Activated T-cell treated with anti-CD3 and anti-CD28 coated beads, Interleukin-2, amount 50 U/mL, for 72 hours (primary cell): Measurements from ENCODE around the gene NOL4L. TPM values are rescaled to one million over a fixed set of nuclear protein-coding genes. Genes with fewer than 3 reads are reported as not detected.

Experiments used
- ATAC-seq, 2 donors: fragments of 150-1000 bp; cut with Tn5 transposase; replicated peaks in 1 of 2; 2 replicates each; pipeline ENCODE4 v1.10.0; 2021; ENCODE audit warnings: moderate library complexity in 2 of 2, mild to moderate bottlenecking in 1 of 2
- DNase-seq, 2 donors: peaks; one replicate each; pipeline ENCODE4 v3.0.0; 2021 to 2022; ENCODE audit warnings: mixed read lengths in 1 of 2
- H3K27ac Mint-ChIP-seq: one replicate; pipeline ENCODE4 v1.8.0; 2022; ENCODE audit warnings: mild to moderate bottlenecking, moderate library complexity, mixed read lengths
- H3K27me3 Mint-ChIP-seq: one replicate; pipeline ENCODE4 v1.8.0; 2022; ENCODE audit warnings: low read depth, mixed read lengths
- H3K36me3 Mint-ChIP-seq, 2 donors: one replicate each; pipeline ENCODE4 v1.8.0; 2022; ENCODE audit warnings: mixed read lengths in 2 of 2, mild to moderate bottlenecking in 1 of 2; ENCODE audit not compliant: insufficient read depth in 2 of 2
- H3K4me1 Mint-ChIP-seq: one replicate; pipeline ENCODE4 v1.8.0; 2022; ENCODE audit warnings: low read depth, mixed read lengths
- H3K4me3 Mint-ChIP-seq, 2 donors: one replicate each; pipeline ENCODE4 v1.8.0; 2022; ENCODE audit warnings: mild to moderate bottlenecking in 2 of 2, mixed read lengths in 2 of 2, moderate library complexity in 2 of 2
- H3K9me3 Mint-ChIP-seq, 2 donors: one replicate each; pipeline ENCODE4 v1.8.0; 2022; ENCODE audit warnings: mixed read lengths in 2 of 2
- total RNA-seq, 2 donors: library from RNA; stranded (reverse); gene quantifications; one replicate each; pipeline ENCODE4 v1.2.3, GENCODE V29; 2022

The NOL4L gene
- total RNA-seq, 2 donors from 2014 or later, result 28.2 to 30.0 TPM

GRCh38 chr20:32555584-32555983 lies 29.5 kb downstream of the NOL4L start:
- H3K4me3 Mint-ChIP-seq, result no peak overlapping the region
- H3K4me1 Mint-ChIP-seq, result peaks cover 66% of the 10 kb centered on the region
- H3K27ac Mint-ChIP-seq, result peak overlapping the region; percentile 5
- no peak for ATAC-seq
- DNase-seq, result no peak
- no peaks in the 10 kb centered on the region for H3K27me3 Mint-ChIP-seq
- peaks cover 0 to 1% of the 10 kb centered on the region in 2 donors for H3K9me3 Mint-ChIP-seq
- peaks cover 0 to 2% of the 10 kb centered on the region in 2 donors for H3K36me3 Mint-ChIP-seq

GRCh38 chr20:32554965-32555289 lies 30.2 kb downstream of the NOL4L start:
- Mint-ChIP-seq H3K27ac (peak overlapping the region; percentile 5), H3K4me1 (peaks cover 59% of the 10 kb centered on the region), H3K9me3 (peaks cover 0 to 1% of the 10 kb centered on the region in 2 donors), H3K36me3 (peaks cover 0 to 2% of the 10 kb centered on the region in 2 donors), H3K4me3 (peak overlapping the region in 1 of 2 donors; percentile 13), H3K27me3 (no peaks in the 10 kb centered on the region)
- DNase-seq, result no peak
- ATAC-seq, result no peak

- Mint-ChIP-seq H3K27ac (peak overlapping the region; percentile 94), H3K36me3 (peaks cover 0 to 2% of the 10 kb centered on the region in 2 donors), H3K4me3 (peak overlapping the region; percentile 32 to 49), H3K4me1 (peaks cover 57% of the 10 kb centered on the region), H3K27me3 (no peaks in the 10 kb centered on the region), H3K9me3 (peaks cover 0 to 1% of the 10 kb centered on the region in 2 donors)
- ATAC-seq, result no peak
- no peak for DNase-seq
Observed at GRCh38 chr20:32553618-32554017, 31.5 kb downstream of the NOL4L start.

GRCh38 chr20:32551693-32552092 lies 33.4 kb downstream of the NOL4L start:
- peaks cover 0 to 4% of the 10 kb centered on the region in 2 donors for H3K36me3 Mint-ChIP-seq
- H3K27ac Mint-ChIP-seq, result no peak overlapping the region
- peaks cover 0 to 1% of the 10 kb centered on the region in 2 donors for H3K9me3 Mint-ChIP-seq
- H3K4me3 Mint-ChIP-seq, result no peak overlapping the region
- H3K27me3 Mint-ChIP-seq, result no peaks in the 10 kb centered on the region
- no peak for DNase-seq
- no peak for ATAC-seq
- peaks cover 67% of the 10 kb centered on the region for H3K4me1 Mint-ChIP-seq

- Mint-ChIP-seq H3K27ac (no peak overlapping the region), H3K27me3 (no peaks in the 10 kb centered on the region)
Observed at GRCh38 chr20:32549842-32550241, 35.3 kb downstream of the NOL4L start.

GRCh38 chr20:32547753-32548034 lies 37.4 kb downstream of the NOL4L start:
- Mint-ChIP-seq H3K4me1 (peaks cover 65% of the 10 kb centered on the region), H3K27me3 (no peaks in the 10 kb centered on the region), H3K27ac (no peak overlapping the region), H3K9me3 (no peaks in the 10 kb centered on the region), H3K36me3 (peaks cover 0 to 7% of the 10 kb centered on the region in 2 donors), H3K4me3 (no peak overlapping the region)
- ATAC-seq (no peak), DNase-seq (no peak)

More at GRCh38 chr20:32549842-32550241, 35.3 kb downstream of the NOL4L start:
- ATAC-seq (no peak), DNase-seq (no peak)
- Mint-ChIP-seq H3K4me3 (no peak overlapping the region), H3K4me1 (peaks cover 65% of the 10 kb centered on the region), H3K9me3 (no peaks in the 10 kb centered on the region), H3K36me3 (peaks cover 0 to 4% of the 10 kb centered on the region in 2 donors)

- peaks cover 0 to 8% of the 10 kb centered on the region in 2 donors for H3K36me3 Mint-ChIP-seq
- DNase-seq (no peak), ATAC-seq (no peak)
- H3K27me3 Mint-ChIP-seq, result no peaks in the 10 kb centered on the region
- no peak overlapping the region for H3K4me3 Mint-ChIP-seq
- peaks cover 67% of the 10 kb centered on the region for H3K4me1 Mint-ChIP-seq
- H3K27ac Mint-ChIP-seq, result peak overlapping the region; percentile 8
- H3K9me3 Mint-ChIP-seq, result no peaks in the 10 kb centered on the region
Observed at GRCh38 chr20:32546918-32547752, 38.0 kb downstream of the NOL4L start.

GRCh38 chr20:32544893-32545840 lies 40.0 kb downstream of the NOL4L start:
- Mint-ChIP-seq H3K4me3 (no peak overlapping the region), H3K27me3 (no peaks in the 10 kb centered on the region), H3K9me3 (no peaks in the 10 kb centered on the region), H3K36me3 (peaks cover 0 to 6% of the 10 kb centered on the region in 2 donors), H3K27ac (peak overlapping the region; percentile 31), H3K4me1 (peaks cover 83% of the 10 kb centered on the region)
- DNase-seq (no peak), ATAC-seq (no peak)

- peaks cover 0 to 9% of the 10 kb centered on the region in 2 donors for H3K36me3 Mint-ChIP-seq
- ATAC-seq (no peak), DNase-seq (no peak)
- H3K9me3 Mint-ChIP-seq, result no peaks in the 10 kb centered on the region
- no peak overlapping the region for H3K27ac Mint-ChIP-seq
- no peaks in the 10 kb centered on the region for H3K27me3 Mint-ChIP-seq
- H3K4me3 Mint-ChIP-seq, result no peak overlapping the region
- H3K4me1 Mint-ChIP-seq, result peaks cover 92% of the 10 kb centered on the region
Observed at GRCh38 chr20:32544260-32544722, 40.8 kb downstream of the NOL4L start.

- H3K4me3 Mint-ChIP-seq, result no peak overlapping the region
- H3K4me1 Mint-ChIP-seq, result peaks cover 94% of the 10 kb centered on the region
- H3K27me3 Mint-ChIP-seq, result no peaks in the 10 kb centered on the region
- DNase-seq (no peak), ATAC-seq (no peak)
- no peak overlapping the region for H3K27ac Mint-ChIP-seq
- peaks cover 0 to 9% of the 10 kb centered on the region in 2 donors for H3K36me3 Mint-ChIP-seq
- H3K9me3 Mint-ChIP-seq, result no peaks in the 10 kb centered on the region
Observed at GRCh38 chr20:32543570-32544259, 41.4 kb downstream of the NOL4L start.

- no peaks in the 10 kb centered on the region for H3K9me3 Mint-ChIP-seq
- H3K27me3 Mint-ChIP-seq, result no peaks in the 10 kb centered on the region
- peak overlapping the region; percentile 82 for H3K27ac Mint-ChIP-seq
- no peak overlapping the region for H3K4me3 Mint-ChIP-seq
- peaks cover 90% of the 10 kb centered on the region for H3K4me1 Mint-ChIP-seq
- no peak for DNase-seq
- no peak for ATAC-seq
- peaks cover 0 to 8% of the 10 kb centered on the region in 2 donors for H3K36me3 Mint-ChIP-seq
Observed at GRCh38 chr20:32542259-32542615, 42.9 kb downstream of the NOL4L start.

GRCh38 chr20:32541323-32542258 lies 43.5 kb downstream of the NOL4L start:
- peak overlapping the region in 1 of 2 donors; percentile 85 for H3K4me3 Mint-ChIP-seq
- H3K27ac Mint-ChIP-seq, result peak overlapping the region; percentile 99
- ATAC-seq, result no peak
- H3K36me3 Mint-ChIP-seq, result peaks cover 2 to 8% of the 10 kb centered on the region in 2 donors
- no peaks in the 10 kb centered on the region for H3K27me3 Mint-ChIP-seq
- peaks cover 88% of the 10 kb centered on the region for H3K4me1 Mint-ChIP-seq
- no peak for DNase-seq
- H3K9me3 Mint-ChIP-seq, result no peaks in the 10 kb centered on the region
